Kidney capillary endothelial cell (primary cell): ENCODE data around the gene UVRAG.
"Not testable (repeated sequence)": the region's sequence is repeated elsewhere in the genome, so short reads cannot be mapped to it uniquely, and the experiment has no call there.

ENCODE experiments used
- DNase-seq: peaks from one replicate; pipeline ENCODE4 v3.0.0-alpha.2; 2018; ENCODE audit warnings: low spot score

Gene UVRAG

GRCh38 chr11:75968021-75968625, 153.1 kb downstream of the UVRAG start:
- no peak for DNase-seq

- DNase-seq: no peak
Measured at GRCh38 chr11:75969626-75970308, 154.8 kb downstream of the UVRAG start.

- not testable (repeated sequence) for DNase-seq
Measured at GRCh38 chr11:75973710-75974109, 158.7 kb downstream of the UVRAG start.

- not testable (repeated sequence) for DNase-seq
Measured at GRCh38 chr11:75979075-75979474, 164.1 kb downstream of the UVRAG start.

- not testable (repeated sequence) for DNase-seq
Measured at GRCh38 chr11:75979479-75980027, 164.5 kb downstream of the UVRAG start.

- no peak for DNase-seq
Measured at GRCh38 chr11:75980031-75980430, 165.0 kb downstream of the UVRAG start.

GRCh38 chr11:75981546-75981945, 166.5 kb downstream of the UVRAG start:
- DNase-seq: no peak

GRCh38 chr11:75982309-75982708, 167.3 kb downstream of the UVRAG start:
- DNase-seq: no peak

- DNase-seq: no peak
Measured at GRCh38 chr11:75986966-75987365, 172.0 kb downstream of the UVRAG start.

GRCh38 chr11:75993126-75993525, 178.1 kb downstream of the UVRAG start:
- DNase-seq: no peak

- DNase-seq: no peak
Measured at GRCh38 chr11:75994616-75995015, 179.6 kb downstream of the UVRAG start.

GRCh38 chr11:75996523-75997442, 181.8 kb downstream of the UVRAG start:
- DNase-seq: peak; percentile 20

GRCh38 chr11:76004400-76004799, 189.4 kb downstream of the UVRAG start:
- no peak for DNase-seq

- DNase-seq: no peak
Measured at GRCh38 chr11:76005756-76006155, 190.7 kb downstream of the UVRAG start.

- DNase-seq: no peak
Measured at GRCh38 chr11:76007166-76007565, 192.2 kb downstream of the UVRAG start.

GRCh38 chr11:76008474-76008873, 193.5 kb downstream of the UVRAG start:
- peak; percentile 46 for DNase-seq

- no peak for DNase-seq
Measured at GRCh38 chr11:76010051-76010450, 195.0 kb downstream of the UVRAG start.

GRCh38 chr11:76013526-76013925, 198.5 kb downstream of the UVRAG start:
- DNase-seq: no peak

GRCh38 chr11:76023236-76024068, 208.4 kb downstream of the UVRAG start:
- DNase-seq: no peak

GRCh38 chr11:76025068-76025467, 210.1 kb downstream of the UVRAG start:
- no peak for DNase-seq

GRCh38 chr11:76025817-76026216, 210.8 kb downstream of the UVRAG start:
- no peak for DNase-seq

- DNase-seq: no peak
Measured at GRCh38 chr11:76026281-76026680, 211.3 kb downstream of the UVRAG start.
